Measurements from ENCODE around the gene CAB39L.

CAB39L gene

DNA sequence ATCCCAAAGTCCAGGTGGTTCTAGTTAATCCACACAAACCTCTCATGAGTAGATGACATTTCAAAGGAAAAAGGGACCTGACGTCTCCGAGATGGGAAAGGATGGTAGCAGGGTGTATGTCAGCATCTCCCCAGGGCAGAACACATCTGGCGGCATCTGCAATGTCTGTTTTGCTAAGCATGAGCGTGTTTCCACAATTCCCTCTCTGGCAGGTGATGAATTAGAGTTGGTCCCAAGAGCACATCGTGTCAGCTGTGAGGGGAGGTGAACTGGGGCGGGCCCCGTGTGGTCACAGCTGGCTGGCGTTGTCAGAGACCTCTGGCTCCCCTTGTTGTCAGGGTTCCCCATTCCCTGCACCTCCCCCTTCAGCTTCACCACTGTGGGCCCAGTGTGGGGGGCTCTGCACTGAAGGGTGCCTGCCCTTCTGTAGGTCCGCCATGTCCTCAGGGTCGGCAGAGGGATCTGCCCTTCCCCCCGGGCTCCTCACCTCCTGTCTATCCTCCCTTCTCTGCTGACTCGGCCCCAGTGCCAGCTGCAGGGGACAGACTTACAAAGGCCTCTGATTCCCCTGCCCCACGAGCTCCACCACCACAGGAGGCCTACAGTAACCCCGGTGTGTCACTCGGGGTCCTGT is 138.0 kb downstream of the CAB39L start:
- H3K27ac ChIP-seq (ENCODE audit: low read depth in 2 of 2, low read length in 2 of 2): no peak overlapping the region
- peaks cover 0 to 3% of the 10 kb centered on the region in 2 donors for H3K4me1 ChIP-seq (ENCODE audit: control insufficient read depth in 2 of 2, insufficient read depth in 2 of 2, low read length in 2 of 2)

DNA sequence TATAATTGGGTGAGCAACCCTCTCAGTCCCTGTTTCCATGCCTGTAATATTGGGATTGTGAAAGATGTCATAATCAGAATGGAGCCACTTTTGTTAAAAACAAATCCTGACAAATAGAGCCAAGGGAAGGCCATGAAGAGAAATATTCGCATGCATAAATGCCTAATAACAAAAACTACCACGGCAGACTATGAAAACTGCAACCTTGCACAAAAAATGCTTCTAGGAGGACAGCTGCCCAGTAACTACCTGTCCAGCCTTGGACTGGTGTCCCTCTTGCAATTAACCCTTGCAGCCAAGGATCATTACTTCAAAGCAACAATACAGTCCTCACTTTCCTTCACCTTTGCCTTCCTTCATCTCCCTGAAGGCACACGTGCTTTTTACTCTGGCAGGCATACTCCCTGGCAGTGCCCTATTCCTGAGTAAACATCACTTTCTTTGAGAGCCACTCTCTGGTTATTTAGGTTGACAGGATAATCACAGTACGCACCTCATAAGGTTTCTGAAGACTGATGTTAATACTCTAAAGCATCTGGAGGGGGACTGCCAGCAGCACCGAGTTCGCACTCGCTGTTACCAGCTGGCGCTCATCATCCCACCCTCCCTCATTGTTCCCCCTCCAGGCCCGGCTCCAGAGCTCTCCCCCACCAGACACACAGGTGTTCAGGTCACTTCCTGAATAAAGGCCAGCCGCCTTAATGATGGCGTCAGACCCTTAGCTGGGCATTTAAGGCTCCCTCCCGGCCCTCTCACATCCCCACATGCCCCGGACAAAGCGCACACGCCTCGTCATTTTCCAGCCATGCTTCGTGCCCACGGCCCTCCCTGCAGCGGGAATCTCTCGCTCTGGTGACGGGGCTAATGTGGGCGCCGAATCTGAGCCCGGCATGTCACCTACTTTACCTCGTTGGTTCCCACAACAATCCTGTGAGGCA is 138.8 kb downstream of the CAB39L start:
- no peak overlapping the region for H3K9ac ChIP-seq (ENCODE audit: low read depth in 1 of 2, low read length in 2 of 2)
- no peaks in the 10 kb centered on the region for H3K27me3 ChIP-seq (ENCODE audit: control insufficient read depth in 2 of 2, insufficient read depth in 2 of 2, low read length in 2 of 2)
- no peak overlapping the region for H3K4me3 ChIP-seq (ENCODE audit: low read length in 2 of 2)
- no peaks in the 10 kb centered on the region for H3K9me3 ChIP-seq (ENCODE audit: control insufficient read depth in 2 of 2, low read length in 2 of 2)
- H3K4me1 ChIP-seq (ENCODE audit: control insufficient read depth in 2 of 2, insufficient read depth in 2 of 2, low read length in 2 of 2): peaks cover 0 to 3% of the 10 kb centered on the region in 2 donors
- H3K36me3 ChIP-seq (ENCODE audit: control insufficient read depth in 2 of 2, insufficient read depth in 2 of 2, low read length in 2 of 2): peaks cover 2 to 3% of the 10 kb centered on the region in 2 donors
- no peak overlapping the region for H3K27ac ChIP-seq (ENCODE audit: low read depth in 2 of 2, low read length in 2 of 2)

More for the DNA sequence above, 138.0 kb downstream of the CAB39L start:
- Histone ChIP-seq H3K9me3 (ENCODE audit: control insufficient read depth in 2 of 2, low read length in 2 of 2) (no peaks in the 10 kb centered on the region), H3K27me3 (ENCODE audit: control insufficient read depth in 2 of 2, insufficient read depth in 2 of 2, low read length in 2 of 2) (no peaks in the 10 kb centered on the region), H3K4me3 (ENCODE audit: low read length in 2 of 2) (no peak overlapping the region), H3K9ac (ENCODE audit: low read depth in 1 of 2, low read length in 2 of 2) (no peak overlapping the region), H3K36me3 (ENCODE audit: control insufficient read depth in 2 of 2, insufficient read depth in 2 of 2, low read length in 2 of 2) (peaks cover 4 to 8% of the 10 kb centered on the region in 2 donors)

GRCh38 chr13:49304356-49304755 is 139.5 kb downstream of the CAB39L start:
- Histone ChIP-seq H3K9ac (ENCODE audit: low read depth in 1 of 2, low read length in 2 of 2) (no peak overlapping the region), H3K9me3 (ENCODE audit: control insufficient read depth in 2 of 2, low read length in 2 of 2) (no peaks in the 10 kb centered on the region), H3K4me1 (ENCODE audit: control insufficient read depth in 2 of 2, insufficient read depth in 2 of 2, low read length in 2 of 2) (peaks cover 0 to 3% of the 10 kb centered on the region in 2 donors), H3K36me3 (ENCODE audit: control insufficient read depth in 2 of 2, insufficient read depth in 2 of 2, low read length in 2 of 2) (no peaks in the 10 kb centered on the region), H3K27ac (ENCODE audit: low read depth in 2 of 2, low read length in 2 of 2) (no peak overlapping the region), H3K27me3 (ENCODE audit: control insufficient read depth in 2 of 2, insufficient read depth in 2 of 2, low read length in 2 of 2) (no peaks in the 10 kb centered on the region), H3K4me3 (ENCODE audit: low read length in 2 of 2) (no peak overlapping the region)

DNA sequence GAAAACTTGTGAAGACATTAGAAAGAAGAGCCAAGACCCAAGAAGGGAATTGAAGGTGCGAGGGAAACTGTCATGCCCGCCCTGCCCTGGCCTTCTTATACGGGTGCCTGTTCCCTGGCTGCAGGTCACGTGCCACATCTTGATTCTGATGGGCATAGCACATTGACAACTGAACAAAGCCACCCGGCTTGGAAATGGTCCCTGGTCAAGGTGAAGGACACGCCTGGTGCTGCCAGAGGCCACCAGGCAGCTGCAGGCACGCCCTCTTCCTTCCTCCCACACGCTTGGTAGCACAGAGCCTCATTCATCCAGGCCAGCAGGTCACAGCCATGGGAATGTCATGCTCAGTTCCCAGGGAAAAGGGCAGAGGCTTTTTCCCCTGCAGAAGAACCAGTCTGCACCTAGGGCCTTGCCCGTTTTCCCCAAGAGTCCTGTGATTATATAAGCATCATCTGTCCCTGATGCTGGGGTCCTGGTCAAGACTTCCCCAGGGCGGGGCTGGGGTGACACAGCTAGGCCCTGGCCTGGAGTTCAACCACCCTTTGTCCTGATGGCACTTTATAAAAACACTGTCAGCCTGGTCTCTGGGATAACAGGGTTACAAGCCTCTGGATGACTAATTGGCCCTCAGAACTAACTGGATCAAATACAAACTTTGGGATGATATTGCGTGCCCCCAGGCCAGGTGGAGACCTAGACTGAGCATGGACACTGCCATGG is 140.2 kb downstream of the CAB39L start:
- no peak overlapping the region for H3K9ac ChIP-seq (ENCODE audit: low read depth in 1 of 2, low read length in 2 of 2)

GRCh38 chr13:49302817-49303216 is 141.0 kb downstream of the CAB39L start:
- no peaks in the 10 kb centered on the region for H3K9me3 ChIP-seq (ENCODE audit: control insufficient read depth in 2 of 2, low read length in 2 of 2)
- H3K27me3 ChIP-seq (ENCODE audit: control insufficient read depth in 2 of 2, insufficient read depth in 2 of 2, low read length in 2 of 2): no peaks in the 10 kb centered on the region
- H3K27ac ChIP-seq (ENCODE audit: low read depth in 2 of 2, low read length in 2 of 2): no peak overlapping the region
- no peak overlapping the region for H3K4me3 ChIP-seq (ENCODE audit: low read length in 2 of 2)
- H3K9ac ChIP-seq (ENCODE audit: low read depth in 1 of 2, low read length in 2 of 2): no peak overlapping the region
- H3K4me1 ChIP-seq (ENCODE audit: control insufficient read depth in 2 of 2, insufficient read depth in 2 of 2, low read length in 2 of 2): peaks cover 0 to 3% of the 10 kb centered on the region in 2 donors
- no peaks in the 10 kb centered on the region for H3K36me3 ChIP-seq (ENCODE audit: control insufficient read depth in 2 of 2, insufficient read depth in 2 of 2, low read length in 2 of 2)

More for the DNA sequence above, 140.2 kb downstream of the CAB39L start:
- Histone ChIP-seq H3K9me3 (ENCODE audit: control insufficient read depth in 2 of 2, low read length in 2 of 2) (no peaks in the 10 kb centered on the region), H3K4me3 (ENCODE audit: low read length in 2 of 2) (no peak overlapping the region), H3K36me3 (ENCODE audit: control insufficient read depth in 2 of 2, insufficient read depth in 2 of 2, low read length in 2 of 2) (no peaks in the 10 kb centered on the region), H3K27me3 (ENCODE audit: control insufficient read depth in 2 of 2, insufficient read depth in 2 of 2, low read length in 2 of 2) (no peaks in the 10 kb centered on the region), H3K27ac (ENCODE audit: low read depth in 2 of 2, low read length in 2 of 2) (no peak overlapping the region), H3K4me1 (ENCODE audit: control insufficient read depth in 2 of 2, insufficient read depth in 2 of 2, low read length in 2 of 2) (peaks cover 0 to 3% of the 10 kb centered on the region in 2 donors)

DNA sequence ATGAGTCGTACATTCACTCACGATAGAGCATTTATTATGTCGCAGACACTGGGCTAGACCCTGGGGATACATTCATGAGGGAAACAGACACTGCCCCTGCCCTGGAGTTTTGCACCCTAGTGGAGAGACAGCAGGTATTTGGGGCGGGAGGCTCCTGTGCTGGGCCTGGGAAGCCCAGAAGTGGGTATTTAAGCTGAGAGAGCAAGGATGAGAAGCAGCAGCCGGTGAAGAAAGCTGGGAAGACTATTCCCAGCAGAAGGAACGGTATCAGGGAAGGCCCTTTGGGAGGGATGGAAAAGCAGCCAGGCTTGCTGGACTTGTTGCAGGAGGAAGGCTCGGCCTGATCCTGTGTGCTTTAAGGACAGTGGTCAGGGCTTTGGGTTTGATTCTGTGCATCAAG is 141.6 kb downstream of the CAB39L start:
- no peak overlapping the region for H3K27ac ChIP-seq (ENCODE audit: low read depth in 2 of 2, low read length in 2 of 2)

DNA sequence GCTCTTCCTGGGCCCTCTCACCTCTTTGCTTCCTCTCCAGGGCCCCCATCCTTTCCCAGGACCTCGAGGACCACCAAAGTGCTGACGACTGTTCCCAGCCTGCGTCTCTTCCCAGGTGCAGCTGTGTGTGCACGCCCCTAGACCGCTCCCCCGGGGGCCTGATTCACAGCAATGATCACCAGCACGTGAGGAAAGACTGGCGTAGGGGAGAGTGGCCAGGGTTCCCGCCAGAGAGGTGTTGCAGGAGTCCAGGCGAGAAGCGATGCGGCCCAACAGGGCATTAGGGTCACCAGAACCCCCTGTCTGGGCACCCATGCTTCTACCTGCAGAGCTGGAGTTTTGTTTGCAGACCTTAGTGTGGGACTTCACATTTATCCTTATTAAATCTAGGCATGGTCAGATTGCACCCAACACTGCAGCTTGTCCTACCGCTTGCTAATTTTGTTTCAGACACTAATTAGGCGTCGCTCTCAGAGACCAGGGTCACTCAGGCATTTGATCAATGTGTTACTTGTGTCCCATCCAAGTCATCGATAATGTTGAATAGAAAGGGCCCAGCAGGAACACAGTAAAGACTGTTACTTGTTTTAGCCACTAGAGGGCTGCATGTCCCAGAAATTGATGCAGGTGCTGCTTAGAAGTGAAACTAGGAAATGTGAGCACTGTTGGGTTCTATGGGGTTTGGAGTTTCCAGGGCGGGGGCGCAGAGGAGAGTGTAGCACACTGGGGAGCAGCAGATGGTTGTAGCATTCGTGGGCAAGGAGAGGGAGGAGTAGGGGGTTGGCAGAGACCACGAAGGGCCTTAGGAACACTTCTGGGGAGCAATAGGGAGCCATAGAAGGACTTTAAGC is 142.9 kb downstream of the CAB39L start:
- H3K4me1 ChIP-seq (ENCODE audit: control insufficient read depth in 2 of 2, insufficient read depth in 2 of 2, low read length in 2 of 2): peaks cover 0 to 3% of the 10 kb centered on the region in 2 donors
- no peaks in the 10 kb centered on the region for H3K36me3 ChIP-seq (ENCODE audit: control insufficient read depth in 2 of 2, insufficient read depth in 2 of 2, low read length in 2 of 2)
- no peak overlapping the region for H3K27ac ChIP-seq (ENCODE audit: low read depth in 2 of 2, low read length in 2 of 2)
- no peaks in the 10 kb centered on the region for H3K27me3 ChIP-seq (ENCODE audit: control insufficient read depth in 2 of 2, insufficient read depth in 2 of 2, low read length in 2 of 2)
- H3K9me3 ChIP-seq (ENCODE audit: control insufficient read depth in 2 of 2, low read length in 2 of 2): no peaks in the 10 kb centered on the region
- peak overlapping the region; percentile 57 to 58 for H3K9ac ChIP-seq (ENCODE audit: low read depth in 1 of 2, low read length in 2 of 2)
- peak overlapping the region; percentile 73 to 80 for H3K4me3 ChIP-seq (ENCODE audit: low read length in 2 of 2)

More for the DNA sequence above, 141.6 kb downstream of the CAB39L start:
- H3K9me3 ChIP-seq (ENCODE audit: control insufficient read depth in 2 of 2, low read length in 2 of 2): no peaks in the 10 kb centered on the region
- H3K27me3 ChIP-seq (ENCODE audit: control insufficient read depth in 2 of 2, insufficient read depth in 2 of 2, low read length in 2 of 2): no peaks in the 10 kb centered on the region
- no peak overlapping the region for H3K9ac ChIP-seq (ENCODE audit: low read depth in 1 of 2, low read length in 2 of 2)
- no peak overlapping the region for H3K4me3 ChIP-seq (ENCODE audit: low read length in 2 of 2)
- H3K36me3 ChIP-seq (ENCODE audit: control insufficient read depth in 2 of 2, insufficient read depth in 2 of 2, low read length in 2 of 2): no peaks in the 10 kb centered on the region
- peaks cover 0 to 3% of the 10 kb centered on the region in 2 donors for H3K4me1 ChIP-seq (ENCODE audit: control insufficient read depth in 2 of 2, insufficient read depth in 2 of 2, low read length in 2 of 2)

DNA sequence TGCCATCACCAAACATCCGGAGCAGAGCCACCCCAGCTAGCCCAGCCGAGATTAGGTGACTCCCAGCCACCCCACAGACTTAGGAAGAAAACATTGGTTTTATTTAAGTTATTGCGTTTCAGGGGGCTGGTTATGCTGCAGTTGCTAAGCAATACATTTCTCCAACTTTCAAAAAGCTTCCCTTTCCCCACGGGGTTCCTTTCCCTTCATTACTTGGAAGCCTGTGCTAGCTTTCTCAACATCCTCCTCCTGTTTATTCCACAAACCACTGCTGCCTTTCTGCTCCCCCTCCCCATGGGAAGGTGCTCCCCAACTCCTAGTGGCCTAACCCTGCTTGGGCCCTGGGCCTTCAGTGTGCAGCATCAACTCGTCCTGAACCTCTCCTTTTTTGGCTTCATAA is 143.6 kb downstream of the CAB39L start:
- Histone ChIP-seq H3K9me3 (ENCODE audit: control insufficient read depth in 2 of 2, low read length in 2 of 2) (no peaks in the 10 kb centered on the region), H3K9ac (ENCODE audit: low read depth in 1 of 2, low read length in 2 of 2) (no peak overlapping the region), H3K27ac (ENCODE audit: low read depth in 2 of 2, low read length in 2 of 2) (no peak overlapping the region), H3K4me1 (ENCODE audit: control insufficient read depth in 2 of 2, insufficient read depth in 2 of 2, low read length in 2 of 2) (peaks cover 0 to 3% of the 10 kb centered on the region in 2 donors), H3K27me3 (ENCODE audit: control insufficient read depth in 2 of 2, insufficient read depth in 2 of 2, low read length in 2 of 2) (no peaks in the 10 kb centered on the region), H3K4me3 (ENCODE audit: low read length in 2 of 2) (no peak overlapping the region), H3K36me3 (ENCODE audit: control insufficient read depth in 2 of 2, insufficient read depth in 2 of 2, low read length in 2 of 2) (no peaks in the 10 kb centered on the region)

DNA sequence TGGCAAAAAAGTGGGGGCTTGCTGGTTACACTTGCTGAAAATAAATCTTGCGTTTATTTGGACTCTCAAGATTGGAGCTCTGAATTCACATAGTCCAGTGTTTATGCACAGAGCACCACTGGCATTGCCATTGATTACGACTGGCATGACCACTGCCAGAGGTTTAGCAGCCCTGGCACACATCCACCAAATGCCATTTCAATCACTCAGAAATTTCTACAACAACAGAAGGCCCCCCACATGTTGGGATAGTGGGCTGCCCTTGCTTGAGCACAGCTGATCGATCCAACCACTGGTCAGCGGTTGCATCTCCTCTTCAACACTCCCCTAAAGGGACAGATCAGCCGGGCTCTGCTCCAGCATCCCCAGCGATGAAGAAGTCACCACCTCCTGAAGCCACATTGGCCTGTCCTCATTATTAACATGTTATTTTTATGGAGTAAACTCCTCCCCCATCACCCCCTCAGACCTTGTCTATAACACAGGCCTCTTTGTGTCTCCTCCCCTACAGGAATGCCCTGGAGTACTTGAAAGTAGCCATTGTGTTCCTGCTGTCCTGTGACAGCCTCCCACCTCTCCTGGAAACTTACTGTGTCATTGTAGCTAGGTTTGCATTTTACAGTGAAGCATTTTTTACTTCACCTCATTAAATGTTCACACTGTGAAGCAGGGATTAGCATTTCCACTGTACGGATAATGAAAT is 144.8 kb downstream of the CAB39L start:
- H3K27ac ChIP-seq (ENCODE audit: low read depth in 2 of 2, low read length in 2 of 2): no peak overlapping the region
- no peak overlapping the region for H3K9ac ChIP-seq (ENCODE audit: low read depth in 1 of 2, low read length in 2 of 2)
- no peaks in the 10 kb centered on the region for H3K27me3 ChIP-seq (ENCODE audit: control insufficient read depth in 2 of 2, insufficient read depth in 2 of 2, low read length in 2 of 2)
- H3K36me3 ChIP-seq (ENCODE audit: control insufficient read depth in 2 of 2, insufficient read depth in 2 of 2, low read length in 2 of 2): no peaks in the 10 kb centered on the region
- no peak overlapping the region for H3K4me3 ChIP-seq (ENCODE audit: low read length in 2 of 2)
- peaks cover 0 to 3% of the 10 kb centered on the region in 2 donors for H3K4me1 ChIP-seq (ENCODE audit: control insufficient read depth in 2 of 2, insufficient read depth in 2 of 2, low read length in 2 of 2)
- H3K9me3 ChIP-seq (ENCODE audit: control insufficient read depth in 2 of 2, low read length in 2 of 2): no peaks in the 10 kb centered on the region

All from mucosa of rectum (tissue), 2 donors.